Heart left ventricle (tissue), 16 donors: ENCODE measurements around the gene NSMCE1. TPM values are rescaled to one million over a fixed set of nuclear protein-coding genes. Genes with fewer than 3 reads are reported as not detected.

ENCODE experiments used
- ATAC-seq, 4 donors: fragments of 200-7000 bp; cut with Tn5 transposase; one replicate each; pipeline ENCODE4 v1.9.1; 2020 to 2022; ENCODE audit warnings: moderate library complexity in 4 of 4, mild to moderate bottlenecking in 3 of 4, moderate number of reproducible peaks in 1 of 4
- DNase-seq, 5 donors: peaks; one replicate each; pipeline ENCODE4 v3.0.0-alpha.2; 2020
- H3K27ac ChIP-seq, 12 donors: fragments of 200-600 bp; sonication (generic) in 4 of 12; one replicate each; pipeline versions ENCODE4 v1.5.0 to v1.8.0; 2016 to 2022; ENCODE audit warnings: mild to moderate bottlenecking in 2 of 12
- H3K27me3 ChIP-seq, 9 donors: fragments of 200-600 bp; sonication (generic) in 2 of 9; one replicate each; pipeline versions ENCODE4 v1.5.1 to v1.8.0; 2016 to 2022; ENCODE audit warnings: mild to moderate bottlenecking in 3 of 9
- H3K36me3 ChIP-seq, 9 donors: fragments of 200-600 bp; sonication (generic) in 2 of 9; one replicate each; pipeline versions ENCODE4 v1.5.0 to v1.8.0; 2018 to 2022; ENCODE audit warnings: mild to moderate bottlenecking in 2 of 9
- H3K4me1 ChIP-seq, 12 donors: fragments of 200-600 bp; sonication (generic) in 4 of 12; one replicate each; pipeline versions ENCODE4 v1.5.0 to v1.8.0; 2016 to 2022; ENCODE audit warnings: mild to moderate bottlenecking in 3 of 12
- H3K4me3 ChIP-seq, 12 donors: fragments of 200-600 bp; sonication (generic) in 4 of 12; one replicate each; pipeline versions ENCODE4 v1.5.0 to v1.8.0; 2017 to 2022; ENCODE audit warnings: mild to moderate bottlenecking in 9 of 12, moderate library complexity in 4 of 12
- H3K9me3 ChIP-seq, 12 donors: fragments of 200-600 bp; sonication (generic) in 4 of 12; one replicate each; pipeline versions ENCODE4 v1.5.0 to v1.8.0; 2016 to 2022; ENCODE audit warnings: mild to moderate bottlenecking in 1 of 12
- CTCF ChIP-seq, 12 donors: fragments of 200-600 bp; sonication (generic) in 4 of 12; IDR thresholded peaks; one replicate each; pipeline versions ENCODE4 v1.5.0 to v1.8.0; 2018 to 2022; ENCODE audit warnings: antibody characterized with exemption in 12 of 12, mild to moderate bottlenecking in 5 of 12
- POLR2A ChIP-seq, 2 donors: fragments of 450-650 bp; IDR thresholded peaks; one replicate each; pipeline ENCODE4 v1.6.1; 2017; ENCODE audit warnings: antibody characterized with exemption in 2 of 2, mild to moderate bottlenecking in 2 of 2, moderate library complexity in 2 of 2
- WGBS, 4 donors: extraction: QIAGEN DNeasy Blood & Tissue Kit in 2 of 4; methylation state at CpG; one replicate each; pipeline versions ENCODE4 v1.1.5 to v1.1.7; 2013 to 2018; 5-methylcytosine and 5-hydroxymethylcytosine counted together
- intact Hi-C, 10 donors: fragments of 100-400 bp; cut with DNase I; formaldehyde crosslinking; loops; one replicate each; pipeline versions ENCODE4 v1.11.1 to v1.14.2; 2022
- polyA plus RNA-seq, 2 donors: library from polyadenylated mRNA; stranded (reverse); fragments of 200-250 nt; gene quantifications; one replicate each; pipeline ENCODE4 v1.2.3, GENCODE V29; 2013
- total RNA-seq, 9 donors: library from RNA; depleted of rRNA in 2 of 9; stranded (reverse); fragments of >200 nt in 2 of 9; fragmentation: NEBNext Ultra II Directional in 3 of 9; extraction: Animal tissue kit (Norgen Biotek cat#: 25700) in 3 of 9; gene quantifications; one replicate each; pipeline versions ENCODE4 v1.1.0 to v1.2.4, GENCODE V29; 2016 to 2023
- donor health status: ischemic (EF 13 %, LVEDD 7.1; RV severe dilation, severe dysfunction).
- donor health status: healthy with polysubstance abuse.
- donor health status: DM: no; HTN: yes; CAD: no.
- donor health status: DM: no; HTN: no; CAD: no.
- donor health status: ischemic (EF 25% LVEDD 6.9; RV normal size, moderate dysfunction).
- donor health status: ischemic (EF 25% LVEDD 5.7; RV mildly dilated, moderate dysfunction).
- donor health status: healthy.
- donor health status: DM: yes; HTN: yes; CAD: no.
- donor health status: ischemic (EF 35%, LVEDD 5.7; RV mildly dilated, moderate dysfunction).
- donor health status: nonischemic (EF 11% LVEDD 7.7; RV severe dilation, severe dysfunction).
- donor health status: DM: yes; HTN: yes; CAD: no.
- donor health status: PGD.
- donor health status: ischemic (EF 29% LVEDD 5.4; RV normal size, mild dysfunction).
- donor health status: nonischemic (EF 23%, LVEDD 6.1; RV moderate dilation, normal function).

The NSMCE1 gene
- total and polyA plus RNA-seq, 11 donors, result 29.6 to 48.7 (median 37.1) TPM

DNA sequence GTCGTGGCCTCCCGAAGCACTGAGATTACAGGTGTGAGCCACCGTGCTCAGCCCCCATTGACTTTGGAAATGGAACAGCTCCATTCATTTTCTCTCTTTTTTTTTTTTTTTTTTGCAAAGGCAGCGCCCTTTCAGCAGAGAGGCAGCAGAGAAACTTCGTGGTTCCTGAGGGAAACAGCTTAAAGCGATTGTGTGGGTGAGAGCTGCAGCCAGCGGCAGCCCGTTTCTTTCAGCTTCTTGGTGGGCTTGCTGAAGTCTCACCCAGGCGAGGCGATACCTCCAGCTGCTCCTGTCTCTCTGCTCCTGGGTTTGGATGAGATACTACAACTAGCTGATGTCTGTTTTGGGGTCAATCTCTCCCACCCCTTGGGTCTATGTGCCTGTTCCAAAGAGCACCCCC is 57.5 kb downstream of the NSMCE1 start:
- ATAC-seq, result no peak
- no peak overlapping the region for H3K27ac ChIP-seq
- H3K36me3 ChIP-seq, result peaks cover 0 to 51% (median 26%) of the 10 kb centered on the region in 9 donors
- no peaks in the 10 kb centered on the region for H3K27me3 ChIP-seq
- DNase-seq, result no peak
- intact Hi-C loops, result no loop called here
- no peaks in the 10 kb centered on the region for H3K4me1 ChIP-seq
- TF ChIP-seq CTCF (IDR thresholded peaks at IDR 0.05) (no peak), POLR2A (IDR thresholded peaks at IDR 0.05) (no peak)
- WGBS, 4 donors, result 88 to 96% (median 93%) methylated on average over 10 of the region's 10 CpGs
- H3K4me3 ChIP-seq, result no peak overlapping the region
- H3K9me3 ChIP-seq, result no peaks in the 10 kb centered on the region

GRCh38 chr16:27210174-27210573 is 58.4 kb downstream of the NSMCE1 start:
- Histone ChIP-seq H3K27me3 (no peaks in the 10 kb centered on the region), H3K4me3 (no peak overlapping the region), H3K27ac (no peak overlapping the region), H3K36me3 (peaks cover 0 to 43% (median 23%) of the 10 kb centered on the region in 9 donors), H3K4me1 (no peaks in the 10 kb centered on the region), H3K9me3 (no peaks in the 10 kb centered on the region)
- ATAC-seq (no peak), DNase-seq (no peak)
- intact Hi-C loops, result no loop called here
- TF ChIP-seq CTCF (IDR thresholded peaks at IDR 0.05) (no peak), POLR2A (IDR thresholded peaks at IDR 0.05) (no peak)
- 92 to 95% (median 94%) methylated on average over 16 to 17 of the region's 17 CpGs for WGBS, 4 donors

GRCh38 chr16:27209591-27209990 is 59.0 kb downstream of the NSMCE1 start:
- Histone ChIP-seq H3K4me1 (peaks cover 0 to 6% (median 2%) of the 10 kb centered on the region in 12 donors), H3K27ac (no peak overlapping the region), H3K9me3 (no peaks in the 10 kb centered on the region), H3K4me3 (no peak overlapping the region), H3K27me3 (no peaks in the 10 kb centered on the region), H3K36me3 (peaks cover 0 to 43% (median 20%) of the 10 kb centered on the region in 9 donors)
- TF ChIP-seq POLR2A (IDR thresholded peaks at IDR 0.05) (no peak), CTCF (IDR thresholded peaks at IDR 0.05) (no peak)
- intact Hi-C loops, result no loop called here
- ATAC-seq, result no peak
- no peak for DNase-seq
- 90 to 93% (median 92%) methylated on average over 7 to 8 of the region's 8 CpGs for WGBS, 4 donors

DNA sequence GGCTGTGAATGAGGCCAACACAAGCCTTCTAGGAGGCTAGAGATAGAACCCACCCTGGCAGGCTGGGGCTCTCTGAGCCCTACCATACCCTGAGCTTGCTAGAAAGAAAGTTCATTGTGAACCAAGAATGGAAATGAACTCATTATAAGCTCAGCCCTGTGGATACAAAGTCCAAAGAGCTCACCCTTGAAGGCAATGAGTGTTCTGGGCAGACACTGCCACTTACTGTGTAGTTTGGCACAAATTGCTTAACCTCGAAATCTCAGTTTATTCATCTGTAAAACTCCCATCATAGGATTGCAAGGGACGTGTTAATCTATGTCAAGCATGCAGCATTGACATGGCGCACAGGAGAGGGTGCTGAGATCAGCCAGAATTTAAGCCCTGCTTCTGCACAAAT is 59.8 kb downstream of the NSMCE1 start:
- H3K4me1 ChIP-seq, result peaks cover 0 to 13% (median 7%) of the 10 kb centered on the region in 12 donors
- H3K36me3 ChIP-seq, result peaks cover 0 to 38% (median 20%) of the 10 kb centered on the region in 9 donors
- no peaks in the 10 kb centered on the region for H3K9me3 ChIP-seq
- intact Hi-C loops, result no loop called here
- 89 to 97% (median 94%) methylated on average over 3 of the region's 3 CpGs for WGBS, 4 donors
- H3K4me3 ChIP-seq, result no peak overlapping the region
- no peaks in the 10 kb centered on the region for H3K27me3 ChIP-seq
- DNase-seq, result no peak
- ATAC-seq, result no peak
- TF ChIP-seq CTCF (IDR thresholded peaks at IDR 0.05) (no peak), POLR2A (IDR thresholded peaks at IDR 0.05) (no peak)
- no peak overlapping the region for H3K27ac ChIP-seq
